Inflammatory macrophage treated with lipopolysaccharide for 1 hour (primary cell): ENCODE data around the gene SLC7A7.
"Not testable (repeated sequence)": the region's sequence is repeated elsewhere in the genome, so short reads cannot be mapped to it uniquely, and the experiment has no call there.

Experiments
- DNase-seq, 2 donors: peaks; one replicate each; pipeline ENCODE4 v3.0.0-alpha.2; 2020 to 2022

The SLC7A7 gene

DNA sequence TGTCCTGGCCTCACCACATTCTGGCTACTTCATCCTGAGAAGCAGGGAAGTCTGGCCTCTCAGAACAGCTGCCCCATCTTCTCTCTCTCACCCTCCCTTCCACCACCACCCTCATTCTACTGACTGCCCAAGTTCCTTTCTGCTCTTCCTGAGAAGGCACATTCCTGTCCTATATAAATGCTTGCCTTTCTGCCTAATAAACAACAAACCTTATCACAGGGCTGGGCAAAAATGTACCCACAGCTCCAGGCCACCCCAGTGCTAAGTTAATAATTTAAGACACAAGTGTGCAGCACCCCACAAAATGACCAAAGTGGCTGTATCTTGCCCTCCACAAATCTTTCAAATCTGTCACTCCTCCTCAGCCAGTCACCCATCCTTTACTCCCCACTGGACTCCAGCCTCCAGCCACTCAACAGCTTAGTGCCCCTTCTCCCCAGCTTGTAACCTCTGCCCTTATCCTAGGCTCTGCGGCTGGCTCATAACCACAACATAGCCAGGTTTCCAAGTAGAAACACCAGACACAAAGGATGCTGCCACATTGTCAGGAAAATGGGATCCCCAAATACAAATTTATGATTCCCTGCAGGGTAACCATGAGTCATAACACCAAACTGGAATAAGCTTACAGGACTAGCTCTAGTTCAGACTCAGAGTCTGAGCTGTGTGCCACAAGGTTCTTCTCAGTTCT, 33.8 kb downstream of the SLC7A7 start:
- no peak for DNase-seq

- DNase-seq, result no peak
Observed at GRCh38 chr14:22780941-22781300, 34.3 kb downstream of the SLC7A7 start.

DNA sequence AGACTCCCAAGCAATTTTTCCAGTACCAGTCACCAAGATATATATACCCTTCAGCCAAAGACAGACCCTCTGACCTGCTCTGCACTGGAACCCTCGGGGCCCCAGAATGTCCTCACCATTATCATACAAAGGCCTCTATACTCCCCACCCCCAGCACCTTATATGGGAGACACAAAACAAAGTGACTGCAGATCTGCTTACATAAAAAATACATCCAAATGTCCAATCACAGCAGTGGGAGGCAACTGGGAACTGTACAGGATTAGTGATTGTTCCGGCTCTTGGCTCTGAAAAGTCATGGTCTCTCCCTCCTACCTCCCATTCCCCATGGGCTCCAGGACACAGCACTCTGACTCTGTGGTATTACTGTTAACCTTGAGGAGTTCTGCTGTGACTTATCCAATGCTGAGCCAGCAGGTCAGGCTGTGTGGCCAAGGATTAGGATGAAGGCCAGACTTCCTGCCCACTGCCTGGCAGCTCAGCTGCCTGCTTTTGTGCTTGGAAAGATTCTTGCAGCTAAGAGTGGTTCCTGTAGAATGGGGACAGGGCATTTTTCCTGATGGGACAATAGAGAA, 35.0 kb downstream of the SLC7A7 start:
- DNase-seq, result no peak

- peak in 1 of 2 donors; percentile 33 for DNase-seq
Observed at GRCh38 chr14:22778084-22778483, 37.2 kb downstream of the SLC7A7 start.

DNA sequence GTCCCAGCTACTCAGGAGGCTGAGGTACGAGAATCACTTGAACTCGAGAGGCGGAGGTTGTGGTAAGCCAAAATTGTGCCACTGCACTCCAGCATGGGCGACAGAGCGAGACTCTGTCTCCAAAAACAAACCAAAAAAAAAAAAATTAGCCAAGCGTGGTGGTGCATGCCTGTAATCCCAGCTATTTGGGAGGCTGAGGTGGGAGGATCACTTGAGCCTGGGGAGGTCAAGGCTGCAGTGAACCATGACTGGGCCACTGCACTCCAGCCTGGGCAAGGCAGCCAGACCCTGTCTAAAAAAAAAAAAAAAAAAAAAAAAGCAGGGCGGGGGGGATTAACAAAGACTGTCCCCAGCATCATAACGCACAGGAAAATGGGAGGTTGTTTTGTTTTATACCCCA, 38.4 kb downstream of the SLC7A7 start:
- not testable (repeated sequence) for DNase-seq

DNA sequence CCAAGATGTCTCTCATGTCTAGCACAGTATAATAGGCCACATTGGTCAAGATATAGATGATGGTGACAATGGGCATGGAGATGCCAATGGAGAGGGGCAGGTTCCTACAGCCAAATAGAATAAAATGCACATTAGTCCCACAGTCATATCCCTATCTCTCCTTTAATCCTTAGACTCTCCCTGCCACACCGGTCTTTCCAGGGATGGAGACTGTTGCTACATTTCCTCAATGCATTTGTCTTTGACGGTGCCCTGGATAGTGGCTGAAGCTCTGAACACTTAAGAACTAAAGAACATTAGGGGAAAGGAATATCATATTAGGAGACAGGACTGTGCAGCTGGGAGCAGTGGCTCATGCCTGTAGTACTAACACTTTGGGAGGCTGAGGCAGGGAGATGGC, 39.0 kb downstream of the SLC7A7 start:
- DNase-seq, result no peak

DNA sequence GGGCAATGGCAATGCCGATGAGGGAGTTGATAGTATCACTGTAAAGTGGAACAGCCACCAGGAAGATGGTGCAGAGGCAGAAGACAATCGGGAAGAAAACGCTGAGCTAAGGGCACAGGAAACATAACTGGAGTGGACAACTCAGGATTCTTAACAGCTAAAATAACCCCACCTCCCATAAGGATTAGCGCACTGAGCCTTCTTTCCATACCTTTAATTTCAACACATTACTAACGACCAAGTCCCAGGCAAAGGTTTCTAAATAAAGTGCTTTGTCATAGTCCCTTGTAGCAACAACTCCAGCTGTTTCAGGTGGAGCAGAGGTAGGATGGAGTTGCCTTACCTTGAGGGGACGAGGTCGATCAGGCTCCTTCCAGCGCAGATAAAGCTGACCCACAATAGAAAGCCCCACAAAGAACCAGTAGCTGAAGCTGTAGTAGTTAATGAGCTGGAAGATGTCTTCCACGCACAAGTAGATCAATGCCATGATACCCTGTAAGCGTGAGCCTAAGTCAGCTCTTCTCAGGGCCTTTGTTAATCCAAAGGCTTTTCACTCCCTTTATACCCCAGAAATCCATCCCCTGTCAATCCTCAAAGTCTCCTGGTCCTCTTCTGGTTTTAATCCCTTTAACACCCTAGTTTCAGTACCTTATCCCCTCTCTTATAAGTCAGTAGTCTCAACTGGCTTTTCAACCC, 41.1 kb downstream of the SLC7A7 start:
- no peak for DNase-seq

GRCh38 chr14:22773162-22774010, 41.8 kb downstream of the SLC7A7 start:
- DNase-seq, result no peak

DNA sequence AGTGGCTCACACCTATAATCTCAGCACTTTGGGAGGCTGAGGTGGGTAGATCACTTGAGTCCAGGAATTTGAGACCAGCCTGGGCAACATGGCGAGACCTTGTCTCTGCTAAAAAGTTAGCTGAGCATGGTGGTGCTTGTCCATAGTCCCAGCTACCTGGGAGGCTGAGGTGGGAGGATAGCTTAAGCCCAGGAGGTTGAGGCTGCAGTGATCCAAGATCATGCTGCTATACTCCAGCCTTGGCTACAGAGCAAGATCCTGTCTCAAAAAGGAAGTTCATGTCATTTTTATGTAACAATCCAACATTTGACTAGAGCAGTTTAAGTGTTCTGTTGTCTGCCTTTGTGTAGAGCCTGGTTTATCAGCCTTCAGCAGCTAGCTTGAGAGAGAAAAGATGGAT, 42.5 kb downstream of the SLC7A7 start:
- DNase-seq, result no peak

DNA sequence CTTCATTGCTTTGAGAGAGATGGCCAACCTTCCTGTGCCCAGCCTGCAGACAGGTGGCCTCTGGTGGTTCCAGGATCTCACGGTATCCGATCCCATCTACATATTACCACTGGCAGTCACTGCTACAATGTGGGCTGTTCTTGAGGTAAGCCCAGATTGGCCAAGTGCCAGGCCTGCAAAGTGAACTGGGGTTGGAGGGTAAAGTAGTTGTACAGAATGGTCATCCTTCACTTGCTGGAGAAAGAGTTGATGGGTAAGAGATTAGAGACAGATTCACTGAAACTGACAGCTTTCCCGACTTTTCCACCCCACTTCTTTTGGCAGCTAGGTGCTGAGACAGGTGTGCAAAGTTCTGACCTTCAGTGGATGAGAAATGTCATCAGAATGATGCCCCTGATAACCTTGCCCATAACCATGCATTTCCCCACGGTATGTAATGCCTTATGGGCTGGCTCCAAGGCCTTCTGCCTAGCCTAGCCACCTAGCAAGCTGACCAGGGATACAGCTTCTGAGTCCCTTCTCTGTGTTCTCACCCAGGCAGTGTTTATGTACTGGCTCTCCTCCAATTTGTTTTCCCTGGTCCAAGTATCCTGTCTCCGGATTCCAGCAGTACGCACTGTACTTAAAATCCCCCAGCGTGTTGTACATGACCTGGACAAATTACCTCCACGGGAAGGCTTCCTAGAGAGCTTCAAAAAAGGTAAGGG, 44.6 kb downstream of the SLC7A7 start:
- DNase-seq, result no peak

DNA sequence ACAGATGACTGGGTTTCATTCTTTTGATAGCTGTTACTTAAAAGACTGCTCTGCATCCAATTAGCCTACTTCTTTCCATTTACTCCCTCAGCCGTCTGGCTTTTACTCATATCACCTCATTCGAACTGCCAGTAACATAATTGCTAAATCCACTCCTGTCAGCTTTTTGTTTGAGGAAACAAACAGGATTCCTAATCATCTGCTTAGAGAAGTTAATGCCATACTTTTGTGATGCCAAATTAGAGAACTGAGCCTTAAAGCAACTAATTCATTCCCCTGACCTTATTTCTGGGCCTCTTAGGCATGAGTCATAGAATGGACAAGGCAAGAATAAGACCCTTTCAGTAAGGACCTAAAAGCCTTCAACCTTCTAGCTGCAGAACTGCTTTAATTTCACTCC, 45.9 kb downstream of the SLC7A7 start:
- DNase-seq, result peak; percentile 13 to 17

GRCh38 chr14:22768947-22769346, 46.3 kb downstream of the SLC7A7 start:
- DNase-seq, result no peak

GRCh38 chr14:22767323-22767589, 48.0 kb downstream of the SLC7A7 start:
- DNase-seq, result no peak

- DNase-seq, result peak; percentile 95 to 97
Observed at GRCh38 chr14:22766457-22767322, 48.5 kb downstream of the SLC7A7 start, which contains the start of gene OXA1L. TSS of gene OXA1L (plus strand) at chr14:22766688. CDS start at chr14:22766702, 14 bp downstream.

GRCh38 chr14:22764382-22764781, 50.9 kb downstream of the SLC7A7 start:
- DNase-seq, result no peak

DNA sequence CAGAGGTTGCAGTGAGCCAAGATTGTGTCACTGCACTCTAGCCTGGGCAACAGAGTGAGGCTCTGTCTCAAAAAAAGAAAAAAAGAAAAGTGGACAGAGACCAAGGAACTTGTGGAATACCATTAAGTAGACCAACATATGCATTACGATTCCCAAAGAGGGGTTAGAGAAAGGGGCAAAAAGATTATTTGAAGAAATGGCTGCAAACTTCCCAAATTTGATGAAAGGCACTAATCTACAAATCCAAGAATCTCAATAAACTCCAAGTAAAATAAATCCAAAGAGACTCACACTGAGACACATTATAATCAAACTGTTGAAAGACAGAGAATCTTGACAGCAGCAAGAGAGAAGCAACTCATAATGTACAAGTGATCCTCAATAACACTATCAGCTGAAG, 53.5 kb downstream of the SLC7A7 start:
- DNase-seq, result no peak

DNA sequence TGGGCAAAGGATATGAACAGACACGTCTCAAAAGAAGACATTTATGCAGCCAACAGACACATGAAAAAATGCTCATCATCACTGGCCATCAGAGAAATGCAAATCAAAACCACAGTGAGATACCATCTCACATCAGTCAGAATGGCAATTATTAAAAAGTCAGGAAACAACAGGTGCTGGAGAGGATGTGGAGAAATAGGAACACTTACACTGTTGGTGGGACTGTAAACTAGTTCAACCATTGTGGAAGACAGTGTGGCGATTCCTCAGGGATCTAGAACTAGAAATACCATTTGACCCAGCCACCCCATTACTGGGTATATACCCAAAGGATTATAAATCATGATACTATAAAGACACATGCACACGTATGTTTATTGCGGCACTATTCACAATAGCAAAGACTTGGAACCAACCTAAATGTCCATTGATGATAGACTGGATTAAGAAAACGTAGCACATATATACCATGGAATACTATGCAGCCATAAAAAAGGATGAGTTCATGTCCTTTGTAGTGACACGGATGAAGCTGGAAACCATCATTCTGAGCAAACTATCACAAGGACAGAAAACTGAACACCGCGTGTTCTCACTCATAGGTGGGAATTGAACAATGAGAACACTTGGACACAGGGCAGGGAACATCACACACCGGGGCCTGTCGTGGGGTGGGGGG, 57.1 kb downstream of the SLC7A7 start:
- not testable (repeated sequence) for DNase-seq

- DNase-seq, result peak; percentile 55 to 68
Observed at GRCh38 chr14:22753586-22753985, 61.6 kb downstream of the SLC7A7 start.

- no peak for DNase-seq
Observed at GRCh38 chr14:22752422-22752821, 62.8 kb downstream of the SLC7A7 start.

DNA sequence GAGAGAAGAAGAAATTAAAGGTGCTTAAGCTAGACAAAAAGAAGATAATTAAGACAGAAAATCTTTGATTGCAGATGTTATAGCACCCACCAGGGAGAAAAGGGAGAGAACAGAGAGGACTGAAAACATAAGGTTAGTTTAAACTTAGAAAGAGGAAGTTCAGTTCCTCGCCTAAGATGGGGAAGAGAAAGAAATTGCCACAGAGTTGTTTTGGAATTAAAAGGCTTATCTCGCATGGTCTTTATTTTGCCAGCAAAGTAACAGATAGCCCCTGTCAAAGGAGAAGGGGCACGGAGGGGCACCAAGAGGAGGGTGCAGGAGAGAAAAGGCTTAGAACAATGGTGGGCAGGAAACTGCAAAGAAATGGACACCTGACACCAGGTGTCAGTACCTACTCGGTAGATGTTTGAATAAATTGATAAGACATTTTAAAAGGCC, 66.6 kb downstream of the SLC7A7 start:
- DNase-seq, result peak; percentile 40 to 46

DNA sequence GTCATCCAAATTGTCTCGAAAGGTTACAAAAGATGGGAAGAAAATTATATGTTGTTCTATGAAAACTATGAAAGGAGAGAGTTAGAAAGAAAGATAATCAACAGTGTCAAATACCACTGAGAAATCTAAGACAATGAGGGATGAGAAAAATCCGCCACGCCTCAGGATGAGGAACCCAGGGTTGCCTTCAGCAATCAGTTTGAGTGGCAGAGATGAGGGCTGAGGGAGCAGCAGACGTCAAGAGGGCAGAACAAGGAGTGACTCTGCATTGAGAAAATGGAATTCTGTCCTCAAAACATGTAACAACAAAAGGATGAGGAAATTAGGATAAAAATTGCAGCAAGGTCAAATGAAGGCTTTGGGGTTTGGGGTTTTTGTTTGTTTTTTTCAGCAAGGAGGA, 67.0 kb downstream of the SLC7A7 start:
- DNase-seq, result peak; percentile 17 to 23
